ENCODE data around the gene MYO1B.

- TF ChIP-seq POLR2AphosphoS5 (IDR thresholded peaks at IDR 0.05; ENCODE audit: low read depth, low read length) (no peak), TAF1 (IDR thresholded peaks at IDR 0.05; ENCODE audit: borderline replicate concordance, insufficient read depth, low read length) (no peak)
- TF ChIP-seq, protein P1, sequence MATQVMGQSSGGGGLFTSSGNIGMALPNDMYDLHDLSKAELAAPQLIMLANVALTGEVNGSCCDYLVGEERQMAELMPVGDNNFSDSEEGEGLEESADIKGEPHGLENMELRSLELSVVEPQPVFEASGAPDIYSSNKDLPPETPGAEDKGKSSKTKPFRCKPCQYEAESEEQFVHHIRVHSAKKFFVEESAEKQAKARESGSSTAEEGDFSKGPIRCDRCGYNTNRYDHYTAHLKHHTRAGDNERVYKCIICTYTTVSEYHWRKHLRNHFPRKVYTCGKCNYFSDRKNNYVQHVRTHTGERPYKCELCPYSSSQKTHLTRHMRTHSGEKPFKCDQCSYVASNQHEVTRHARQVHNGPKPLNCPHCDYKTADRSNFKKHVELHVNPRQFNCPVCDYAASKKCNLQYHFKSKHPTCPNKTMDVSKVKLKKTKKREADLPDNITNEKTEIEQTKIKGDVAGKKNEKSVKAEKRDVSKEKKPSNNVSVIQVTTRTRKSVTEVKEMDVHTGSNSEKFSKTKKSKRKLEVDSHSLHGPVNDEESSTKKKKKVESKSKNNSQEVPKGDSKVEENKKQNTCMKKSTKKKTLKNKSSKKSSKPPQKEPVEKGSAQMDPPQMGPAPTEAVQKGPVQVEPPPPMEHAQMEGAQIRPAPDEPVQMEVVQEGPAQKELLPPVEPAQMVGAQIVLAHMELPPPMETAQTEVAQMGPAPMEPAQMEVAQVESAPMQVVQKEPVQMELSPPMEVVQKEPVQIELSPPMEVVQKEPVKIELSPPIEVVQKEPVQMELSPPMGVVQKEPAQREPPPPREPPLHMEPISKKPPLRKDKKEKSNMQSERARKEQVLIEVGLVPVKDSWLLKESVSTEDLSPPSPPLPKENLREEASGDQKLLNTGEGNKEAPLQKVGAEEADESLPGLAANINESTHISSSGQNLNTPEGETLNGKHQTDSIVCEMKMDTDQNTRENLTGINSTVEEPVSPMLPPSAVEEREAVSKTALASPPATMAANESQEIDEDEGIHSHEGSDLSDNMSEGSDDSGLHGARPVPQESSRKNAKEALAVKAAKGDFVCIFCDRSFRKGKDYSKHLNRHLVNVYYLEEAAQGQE (IDR thresholded peaks at IDR 0.05; ENCODE audit: insufficient read depth in 1 of 2, low read depth in 2 of 2, low read length in 2 of 2): no peak
These were observed 3.8 kb upstream of the MYO1B start for GRCh38 chr2:191241418-191241817.
